GM21515 (cell line): Measurements from ENCODE around the gene ADGB.
"Not testable (repeated sequence)": the region's sequence is repeated elsewhere in the genome, so short reads cannot be mapped to it uniquely, and the experiment has no call there.

Experiments
- ATAC-seq: cut with Tn5 transposase; IDR thresholded peaks from one replicate; pipeline ENCODE4 v1.9.1; 2021; ENCODE audit not compliant: unreplicated experiment

Gene ADGB

GRCh38 chr6:146598772-146599405 is at the start of gene ADGB:
TSS of gene ADGB (plus strand) at chr6:146598972. CDS start at chr6:146599041, 69 bp downstream.
- ATAC-seq, result no peak

GRCh38 chr6:146550911-146551310 is 47.9 kb upstream of the ADGB start:
- ATAC-seq, result no peak

- no peak for ATAC-seq
Observed at GRCh38 chr6:146551545-146551944, 47.2 kb upstream of the ADGB start.

- no peak for ATAC-seq
Observed at GRCh38 chr6:146553377-146554135, 45.2 kb upstream of the ADGB start.

GRCh38 chr6:146560607-146561006 is 38.2 kb upstream of the ADGB start:
- ATAC-seq, result no peak

GRCh38 chr6:146566661-146567060 is 32.1 kb upstream of the ADGB start:
- ATAC-seq, result not testable (repeated sequence)

- not testable (repeated sequence) for ATAC-seq
Observed at GRCh38 chr6:146568619-146569018, 30.2 kb upstream of the ADGB start.

GRCh38 chr6:146574211-146574610 is 24.6 kb upstream of the ADGB start:
- ATAC-seq, result no peak

- no peak for ATAC-seq
Observed at GRCh38 chr6:146578054-146578453, 20.7 kb upstream of the ADGB start.

GRCh38 chr6:146581968-146582367 is 16.8 kb upstream of the ADGB start:
- ATAC-seq, result no peak

GRCh38 chr6:146582857-146583256 is 15.9 kb upstream of the ADGB start:
- ATAC-seq, result no peak

- ATAC-seq, result no peak
Observed at GRCh38 chr6:146583966-146584365, 14.8 kb upstream of the ADGB start.

- no peak for ATAC-seq
Observed at GRCh38 chr6:146587459-146587858, 11.3 kb upstream of the ADGB start.

- ATAC-seq, result no peak
Observed at GRCh38 chr6:146590492-146590891, 8.3 kb upstream of the ADGB start.

GRCh38 chr6:146592451-146592850 is 6.3 kb upstream of the ADGB start:
- no peak for ATAC-seq

- ATAC-seq, result no peak
Observed at GRCh38 chr6:146593986-146594385, 4.8 kb upstream of the ADGB start.

- no peak for ATAC-seq
Observed at GRCh38 chr6:146594495-146594894, 4.3 kb upstream of the ADGB start.

- no peak for ATAC-seq
Observed at GRCh38 chr6:146595972-146596731, 2.6 kb upstream of the ADGB start.

GRCh38 chr6:146601352-146601751 is 2.6 kb downstream of the ADGB start:
- no peak for ATAC-seq

- ATAC-seq, result no peak
Observed at GRCh38 chr6:146602526-146602925, 3.8 kb downstream of the ADGB start.

GRCh38 chr6:146613947-146614346 is 15.2 kb downstream of the ADGB start:
- ATAC-seq, result no peak

- ATAC-seq, result no peak
Observed at GRCh38 chr6:146620655-146621054, 21.9 kb downstream of the ADGB start.
